Glutamatergic neuron (in vitro differentiated cells): ENCODE data around the gene SPTSSA. TPM values are rescaled to one million over a fixed set of nuclear protein-coding genes. Genes with fewer than 3 reads are reported as not detected.

Source experiments
- DNase-seq: peaks from one replicate; pipeline ENCODE4 v3.0.0; 2022
- H3K27ac Mint-ChIP-seq: one replicate; pipeline ENCODE4 v1.8.0; 2020; ENCODE audit warnings: mild to moderate bottlenecking, mixed read lengths, inconsistent platforms; ENCODE audit not compliant: unreplicated experiment
- H3K27me3 Mint-ChIP-seq: one replicate; pipeline ENCODE4 v1.8.0; 2020; ENCODE audit warnings: mild to moderate bottlenecking, moderate library complexity, mixed read lengths, inconsistent platforms; ENCODE audit not compliant: unreplicated experiment
- H3K36me3 Mint-ChIP-seq: one replicate; pipeline ENCODE4 v1.8.0; 2020; ENCODE audit warnings: mild to moderate bottlenecking, mixed read lengths, inconsistent platforms; ENCODE audit not compliant: unreplicated experiment
- H3K4me1 Mint-ChIP-seq: one replicate; pipeline ENCODE4 v1.8.0; 2020; ENCODE audit warnings: mild to moderate bottlenecking, low read depth, mixed read lengths, inconsistent platforms; ENCODE audit not compliant: unreplicated experiment
- H3K4me3 Mint-ChIP-seq: one replicate; pipeline ENCODE4 v1.8.0; 2020; ENCODE audit warnings: mild to moderate bottlenecking, mixed read lengths, inconsistent platforms; ENCODE audit not compliant: unreplicated experiment
- H3K9me3 Mint-ChIP-seq: one replicate; pipeline ENCODE4 v1.8.0; 2020; ENCODE audit warnings: mild to moderate bottlenecking, moderate library complexity, mixed read lengths, inconsistent platforms; ENCODE audit not compliant: unreplicated experiment
- CTCF ChIP-seq: fragments of 200-600 bp; sonication (generic); IDR thresholded peaks from one replicate; pipeline ENCODE4 v1.5.0; 2021; ENCODE audit not compliant: partially characterized antibody, unreplicated experiment
- total RNA-seq: library from RNA; stranded (reverse); fragmentation: NEBNext Ultra II Directional; extraction: Animal tissue kit (Norgen Biotek cat#: 25700); gene quantifications from one replicate; pipeline ENCODE4 v1.2.1, GENCODE V29; 2021; ENCODE audit not compliant: unreplicated experiment

Gene SPTSSA
- total RNA-seq, 1 donor from 2014 or later: 21.4 TPM

DNA sequence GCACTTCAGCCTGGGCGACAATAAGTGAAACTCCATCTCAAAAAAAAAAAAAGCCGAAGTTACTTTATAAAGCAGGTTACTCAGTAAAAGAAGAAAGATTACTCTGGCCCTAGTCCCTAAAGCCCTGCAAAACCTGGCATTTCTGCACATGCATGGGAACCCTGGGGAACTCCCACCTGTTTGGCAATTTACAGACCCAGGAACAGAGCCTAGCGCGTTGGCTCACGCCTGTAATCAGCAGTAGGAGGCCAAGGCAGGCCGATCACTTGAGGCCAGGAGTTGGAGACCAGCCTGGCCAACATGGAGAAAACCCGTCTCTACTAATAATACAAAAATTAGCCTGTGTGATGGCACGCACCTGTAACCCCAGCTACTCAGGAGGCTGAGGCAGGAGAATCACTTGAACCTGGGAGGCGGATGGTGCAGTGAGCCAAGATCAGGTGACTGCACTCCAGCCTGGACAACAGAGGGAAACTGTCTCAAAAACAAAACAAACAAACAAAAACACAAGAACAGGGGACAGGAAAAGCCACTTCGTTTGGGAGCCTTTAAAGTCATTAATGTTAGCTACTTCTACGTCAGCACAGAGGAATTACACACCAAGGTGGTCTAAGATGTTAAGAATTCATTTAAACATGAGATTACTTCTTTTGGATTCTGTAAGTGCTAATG is 34.1 kb upstream of the SPTSSA start:
- H3K4me3 Mint-ChIP-seq: no peak overlapping the region
- peaks cover 3% of the 10 kb centered on the region for H3K27me3 Mint-ChIP-seq
- no peak overlapping the region for H3K27ac Mint-ChIP-seq
- no peaks in the 10 kb centered on the region for H3K36me3 Mint-ChIP-seq
- no peaks in the 10 kb centered on the region for H3K9me3 Mint-ChIP-seq
- TF ChIP-seq CTCF: no peak
- DNase-seq: no peak
- H3K4me1 Mint-ChIP-seq: peaks cover 1% of the 10 kb centered on the region

- DNase-seq: no peak
- Mint-ChIP-seq H3K4me3 (no peak overlapping the region), H3K9me3 (no peaks in the 10 kb centered on the region), H3K27me3 (peaks cover 1% of the 10 kb centered on the region), H3K27ac (no peak overlapping the region), H3K4me1 (no peaks in the 10 kb centered on the region), H3K36me3 (no peaks in the 10 kb centered on the region)
- TF ChIP-seq CTCF: no peak
Observed at GRCh38 chr14:34489324-34489723, 27.3 kb upstream of the SPTSSA start.

DNA sequence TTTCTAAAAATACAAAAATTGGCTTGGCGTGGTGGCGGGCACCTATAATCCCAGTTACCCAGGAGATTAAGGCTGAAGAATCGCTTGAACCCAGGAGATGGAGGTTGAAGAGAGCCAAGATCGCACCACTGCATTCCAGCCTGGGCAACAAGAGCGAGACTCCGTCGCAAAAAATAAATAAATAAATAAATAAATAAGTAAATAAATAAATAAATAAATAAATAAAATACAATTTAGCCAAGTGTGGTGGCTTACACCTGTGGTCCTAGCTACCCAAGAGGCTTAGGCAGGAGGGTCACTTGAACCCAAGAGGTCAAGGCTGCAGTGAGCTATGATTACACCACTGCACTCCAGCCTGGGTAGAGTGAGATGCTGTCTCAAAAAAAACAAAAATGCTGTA is 26.5 kb upstream of the SPTSSA start:
- no peak for TF ChIP-seq CTCF
- Mint-ChIP-seq H3K9me3 (no peaks in the 10 kb centered on the region), H3K36me3 (no peaks in the 10 kb centered on the region), H3K27ac (no peak overlapping the region), H3K4me3 (no peak overlapping the region), H3K27me3 (peaks cover under 1% of the 10 kb centered on the region), H3K4me1 (no peaks in the 10 kb centered on the region)
- no peak for DNase-seq

- no peaks in the 10 kb centered on the region for H3K4me1 Mint-ChIP-seq
- DNase-seq: no peak
- no peak overlapping the region for H3K4me3 Mint-ChIP-seq
- no peaks in the 10 kb centered on the region for H3K9me3 Mint-ChIP-seq
- no peaks in the 10 kb centered on the region for H3K36me3 Mint-ChIP-seq
- peaks cover 3% of the 10 kb centered on the region for H3K27me3 Mint-ChIP-seq
- no peak overlapping the region for H3K27ac Mint-ChIP-seq
- no peak for TF ChIP-seq CTCF
Observed at GRCh38 chr14:34484726-34485125, 22.7 kb upstream of the SPTSSA start.

GRCh38 chr14:34482463-34482862 is 20.4 kb upstream of the SPTSSA start:
- TF ChIP-seq CTCF: no peak
- Mint-ChIP-seq H3K27ac (no peak overlapping the region), H3K27me3 (peaks cover 3% of the 10 kb centered on the region), H3K9me3 (no peaks in the 10 kb centered on the region), H3K4me1 (no peaks in the 10 kb centered on the region), H3K4me3 (no peak overlapping the region), H3K36me3 (no peaks in the 10 kb centered on the region)
- no peak for DNase-seq
